Lung (tissue), 12 donors: Measurements from ENCODE around the gene BMI1. TPM values are rescaled to one million over a fixed set of nuclear protein-coding genes. Genes with fewer than 3 reads are reported as not detected.

Source experiments
- ATAC-seq: fragments of 200-7000 bp; cut with Tn5 transposase; one replicate; pipeline ENCODE4 v1.9.1; 2020; ENCODE audit warnings: moderate number of reproducible peaks; ENCODE audit not compliant: insufficient read depth, low FRiP score
- DNase-seq, 3 donors: peaks; one replicate each; pipeline ENCODE4 v3.0.0-alpha.2; 2013 to 2017
- H3K27ac ChIP-seq, 2 donors: one replicate each; pipeline ENCODE4 v1.5.1; 2013; ENCODE audit warnings: mild to moderate bottlenecking in 2 of 2, moderate library complexity in 2 of 2, control low read depth in 1 of 2, inconsistent platforms in 1 of 2, low read depth in 1 of 2, low read length in 1 of 2
- H3K27me3 ChIP-seq, 3 donors: one replicate each; pipeline ENCODE4 v1.5.1; 2013; ENCODE audit warnings: low read length in 2 of 3; ENCODE audit not compliant: control insufficient read depth in 3 of 3, insufficient read depth in 3 of 3
- H3K36me3 ChIP-seq, 4 donors: one replicate each; pipeline ENCODE4 v1.5.1; 2013; ENCODE audit warnings: low read length in 4 of 4, mild to moderate bottlenecking in 1 of 4, moderate library complexity in 1 of 4; ENCODE audit not compliant: control insufficient read depth in 4 of 4, insufficient read depth in 4 of 4
- H3K4me1 ChIP-seq, 5 donors: one replicate each; pipeline ENCODE4 v1.5.1; 2013; ENCODE audit warnings: low read length in 5 of 5, mild to moderate bottlenecking in 2 of 5, moderate library complexity in 1 of 5; ENCODE audit not compliant: control insufficient read depth in 5 of 5, insufficient read depth in 5 of 5
- H3K4me3 ChIP-seq: one replicate; pipeline ENCODE4 v1.5.1; 2013; ENCODE audit warnings: mild to moderate bottlenecking, control low read depth, moderate library complexity
- H3K9ac ChIP-seq, 2 donors: one replicate each; pipeline ENCODE4 v1.5.1; 2013; ENCODE audit warnings: low read length in 2 of 2, control low read depth in 1 of 2; ENCODE audit not compliant: insufficient read depth in 1 of 2
- H3K9me3 ChIP-seq, 4 donors: one replicate each; pipeline ENCODE4 v1.5.1; 2013; ENCODE audit warnings: low read length in 3 of 4, mild to moderate bottlenecking in 1 of 4, moderate library complexity in 1 of 4; ENCODE audit not compliant: control insufficient read depth in 4 of 4, insufficient read depth in 3 of 4
- WGBS, 2 donors: extraction: QIAGEN DNeasy Blood & Tissue Kit; methylation state at CpG; one replicate each; pipeline ENCODE4 v1.1.7; 2013; 5-methylcytosine and 5-hydroxymethylcytosine counted together
- polyA plus RNA-seq, 2 donors: library from polyadenylated mRNA; stranded (reverse); fragments of 200-250 nt; gene quantifications; one replicate each; pipeline ENCODE4 v1.2.1, GENCODE V29; 2013
- total RNA-seq, 2 donors: library from RNA; depleted of rRNA in 1 of 2; stranded (reverse); fragments of >200 nt in 1 of 2; gene quantifications; one replicate each; pipeline ENCODE4 v1.2.1, GENCODE V29; 2014 to 2021
- TF ChIP-seq, protein P1 (sequence below): IDR thresholded peaks from 2 replicates; pipeline ENCODE4 v1.5.1; 2012; ENCODE audit warnings: mild to moderate bottlenecking; ENCODE audit errors: control extremely low read depth, extremely low read depth
- donor health status: control.
- donor health status: control.
- donor health status: Bipolar disorder and iron deficiency.
- donor health status: healthy.
- donor health status: DM: yes; HTN: yes; CAD: no.

BMI1 gene
- total and polyA plus RNA-seq, 4 donors, result 21.9 to 81.1 (median 31.6) TPM

DNA sequence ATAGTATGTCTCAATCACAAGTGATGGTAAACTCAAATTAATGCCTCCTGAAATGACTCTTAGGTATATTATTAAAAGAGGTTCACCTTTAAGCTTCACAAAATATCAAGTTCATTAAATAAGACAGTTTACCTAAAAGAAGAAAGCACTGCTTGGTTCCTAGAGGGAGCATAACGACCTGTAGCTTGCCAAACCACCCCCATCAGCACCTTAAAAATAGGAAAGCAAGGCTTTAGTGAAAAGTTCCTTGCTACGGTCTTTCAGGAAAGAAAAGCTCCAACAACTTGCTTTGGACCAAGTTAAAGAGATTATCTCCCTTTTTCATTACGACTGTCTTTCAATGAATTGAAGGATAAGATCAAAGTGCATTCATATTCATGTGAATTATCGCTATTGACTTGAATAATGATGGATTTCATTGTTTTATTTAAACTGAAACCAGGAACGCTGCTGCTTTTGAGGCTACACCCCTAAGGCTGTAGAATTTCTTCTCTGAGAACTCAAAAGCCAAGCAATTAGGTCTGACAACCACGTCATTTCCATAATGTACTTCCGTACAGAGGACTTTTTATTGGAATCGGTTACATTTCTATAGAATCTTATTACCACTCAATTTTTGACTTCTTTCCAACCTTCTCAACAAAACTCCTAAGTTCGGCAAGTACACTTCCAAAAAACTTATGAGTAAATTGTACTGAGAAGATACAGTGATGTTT, 17.4 kb downstream of the BMI1 start:
- Histone ChIP-seq H3K36me3 (no peaks in the 10 kb centered on the region), H3K27me3 (peaks cover 0 to 79% (median 73%) of the 10 kb centered on the region in 3 donors), H3K9me3 (peaks cover 0 to 10% (median 0%) of the 10 kb centered on the region in 4 donors), H3K4me3 (no peak overlapping the region), H3K27ac (no peak overlapping the region), H3K9ac (no peak overlapping the region), H3K4me1 (peaks cover 0 to 39% (median 3%) of the 10 kb centered on the region in 5 donors)
- TF ChIP-seq, protein P1, sequence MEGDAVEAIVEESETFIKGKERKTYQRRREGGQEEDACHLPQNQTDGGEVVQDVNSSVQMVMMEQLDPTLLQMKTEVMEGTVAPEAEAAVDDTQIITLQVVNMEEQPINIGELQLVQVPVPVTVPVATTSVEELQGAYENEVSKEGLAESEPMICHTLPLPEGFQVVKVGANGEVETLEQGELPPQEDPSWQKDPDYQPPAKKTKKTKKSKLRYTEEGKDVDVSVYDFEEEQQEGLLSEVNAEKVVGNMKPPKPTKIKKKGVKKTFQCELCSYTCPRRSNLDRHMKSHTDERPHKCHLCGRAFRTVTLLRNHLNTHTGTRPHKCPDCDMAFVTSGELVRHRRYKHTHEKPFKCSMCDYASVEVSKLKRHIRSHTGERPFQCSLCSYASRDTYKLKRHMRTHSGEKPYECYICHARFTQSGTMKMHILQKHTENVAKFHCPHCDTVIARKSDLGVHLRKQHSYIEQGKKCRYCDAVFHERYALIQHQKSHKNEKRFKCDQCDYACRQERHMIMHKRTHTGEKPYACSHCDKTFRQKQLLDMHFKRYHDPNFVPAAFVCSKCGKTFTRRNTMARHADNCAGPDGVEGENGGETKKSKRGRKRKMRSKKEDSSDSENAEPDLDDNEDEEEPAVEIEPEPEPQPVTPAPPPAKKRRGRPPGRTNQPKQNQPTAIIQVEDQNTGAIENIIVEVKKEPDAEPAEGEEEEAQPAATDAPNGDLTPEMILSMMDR, result no peak
- DNase-seq, result peak in 2 of 3 donors; percentile 24 to 69
- no peak for ATAC-seq
- 14 to 19% methylated on average over 9 of the region's 9 CpGs for whole genome bisulfite sequencing, 2 donors

DNA sequence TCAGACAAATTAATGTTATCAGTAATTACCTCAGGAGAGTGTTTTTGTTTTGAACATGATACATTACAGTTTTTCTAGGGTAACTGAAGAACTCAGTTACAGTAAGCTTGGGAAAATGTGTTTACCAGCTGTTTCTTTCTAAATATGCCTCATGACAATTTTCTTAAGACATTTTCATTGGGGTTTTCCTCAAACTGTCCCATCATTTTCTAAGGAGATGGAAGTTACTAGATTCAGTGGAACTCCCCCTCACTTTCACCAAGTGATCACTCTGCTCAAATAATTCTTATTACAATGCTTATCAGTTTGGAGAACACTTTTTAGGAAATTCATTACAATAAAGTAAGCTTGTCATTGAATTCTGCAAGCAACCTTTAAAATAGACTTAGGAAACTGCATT, 18.0 kb downstream of the BMI1 start:
- TF ChIP-seq, protein P1, result no peak
- Histone ChIP-seq H3K4me3 (no peak overlapping the region), H3K9me3 (peaks cover 0 to 7% (median 0%) of the 10 kb centered on the region in 4 donors), H3K4me1 (peaks cover 0 to 33% (median 3%) of the 10 kb centered on the region in 5 donors), H3K27ac (no peak overlapping the region), H3K9ac (no peak overlapping the region), H3K27me3 (peaks cover 0 to 79% (median 73%) of the 10 kb centered on the region in 3 donors), H3K36me3 (no peaks in the 10 kb centered on the region)
- ATAC-seq (no peak), DNase-seq (no peak)

DNA sequence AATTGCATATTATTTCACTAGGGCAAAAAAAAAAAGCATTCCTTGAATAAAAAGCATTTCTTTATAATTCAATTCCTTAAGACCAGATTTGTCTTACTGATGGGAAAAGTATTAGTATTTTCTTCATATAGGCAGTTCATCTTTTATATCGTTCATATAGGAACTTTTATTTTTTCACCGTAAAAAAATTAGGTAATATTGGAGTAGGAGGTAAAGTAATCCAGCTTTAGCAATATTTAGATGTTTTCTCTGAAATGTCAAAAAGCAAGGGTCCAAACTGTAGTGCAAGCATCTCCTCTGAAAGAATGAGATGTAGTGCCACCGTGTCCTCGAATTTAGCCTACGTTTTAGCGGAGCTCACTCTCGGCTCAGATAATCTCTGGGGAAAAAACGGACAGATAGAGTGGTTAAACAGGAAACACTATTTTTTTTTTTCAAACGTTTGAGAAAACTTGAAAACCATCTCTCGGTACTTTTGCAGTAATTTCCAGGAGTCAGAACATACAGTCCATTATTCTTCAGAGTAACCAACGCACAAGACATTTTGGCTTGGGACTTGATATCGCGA, 18.9 kb downstream of the BMI1 start:
- Histone ChIP-seq H3K9me3 (peaks cover 0 to 6% (median 0%) of the 10 kb centered on the region in 4 donors), H3K36me3 (no peaks in the 10 kb centered on the region), H3K4me1 (peaks cover 0 to 24% (median 3%) of the 10 kb centered on the region in 5 donors), H3K4me3 (no peak overlapping the region), H3K27me3 (peaks cover 0 to 80% (median 75%) of the 10 kb centered on the region in 3 donors), H3K27ac (no peak overlapping the region), H3K9ac (peak overlapping the region in 1 of 2 donors; percentile 59)
- no peak for ATAC-seq
- TF ChIP-seq, protein P1, result no peak
- 1 to 2% methylated on average over 13 of the region's 13 CpGs for WGBS, 2 donors
- DNase-seq, result peak in 1 of 3 donors; percentile 16
